ENCODE measurements around the gene DGUOK. TPM values are rescaled to one million over a fixed set of nuclear protein-coding genes. Genes with fewer than 3 reads are reported as not detected.

DGUOK gene
- polyA plus RNA-seq, 4 donors: 52.5 to 107 (median 86.3) TPM

- H3K36me3 ChIP-seq (ENCODE audit: control insufficient read depth in 3 of 3, insufficient read depth in 2 of 3, low read depth in 1 of 3, low read length in 3 of 3): no peaks in the 10 kb centered on the region
- FAIRE-seq (no peak), DNase-seq (no peak)
- no peaks in the 10 kb centered on the region for H3K4me1 ChIP-seq (ENCODE audit: control insufficient read depth in 3 of 3, insufficient read depth in 2 of 3, low read depth in 1 of 3, low read length in 2 of 3)
- 70 to 77% (median 76%) methylated on average over 5 of the region's 5 CpGs for WGBS, 3 donors
- no peak overlapping the region for H3K27ac ChIP-seq (ENCODE audit: low read depth in 1 of 3, low read length in 2 of 3)
- no peak overlapping the region for H3K4me3 ChIP-seq (ENCODE audit: low read depth in 1 of 3, low read length in 3 of 3)
- H3K9me3 ChIP-seq (ENCODE audit: control insufficient read depth in 2 of 2, insufficient read depth in 1 of 2, low read depth in 1 of 2, low read length in 1 of 2): no peaks in the 10 kb centered on the region
- H3K27me3 ChIP-seq (ENCODE audit: control insufficient read depth in 3 of 3, insufficient read depth in 3 of 3, low read length in 3 of 3): no peaks in the 10 kb centered on the region
Observed at GRCh38 chr2:73889206-73889605, 37.5 kb upstream of the DGUOK start.

- no peaks in the 10 kb centered on the region for H3K36me3 ChIP-seq (ENCODE audit: control insufficient read depth in 3 of 3, insufficient read depth in 2 of 3, low read depth in 1 of 3, low read length in 3 of 3)
- 71 to 78% (median 76%) methylated on average over 9 of the region's 9 CpGs for WGBS, 3 donors
- no peaks in the 10 kb centered on the region for H3K27me3 ChIP-seq (ENCODE audit: control insufficient read depth in 3 of 3, insufficient read depth in 3 of 3, low read length in 3 of 3)
- H3K27ac ChIP-seq (ENCODE audit: low read depth in 1 of 3, low read length in 2 of 3): peak overlapping the region in 1 of 3 donors; percentile 38
- no peak for FAIRE-seq
- no peaks in the 10 kb centered on the region for H3K4me1 ChIP-seq (ENCODE audit: control insufficient read depth in 3 of 3, insufficient read depth in 2 of 3, low read depth in 1 of 3, low read length in 2 of 3)
- no peaks in the 10 kb centered on the region for H3K9me3 ChIP-seq (ENCODE audit: control insufficient read depth in 2 of 2, insufficient read depth in 1 of 2, low read depth in 1 of 2, low read length in 1 of 2)
- DNase-seq: no peak
- no peak overlapping the region for H3K4me3 ChIP-seq (ENCODE audit: low read depth in 1 of 3, low read length in 3 of 3)
Observed at GRCh38 chr2:73890301-73891092, 36.2 kb upstream of the DGUOK start.

GRCh38 chr2:73891276-73891901 is 35.3 kb upstream of the DGUOK start:
- no peak overlapping the region for H3K4me3 ChIP-seq (ENCODE audit: low read depth in 1 of 3, low read length in 3 of 3)
- no peak for FAIRE-seq
- H3K9me3 ChIP-seq (ENCODE audit: control insufficient read depth in 2 of 2, insufficient read depth in 1 of 2, low read depth in 1 of 2, low read length in 1 of 2): no peaks in the 10 kb centered on the region
- H3K27me3 ChIP-seq (ENCODE audit: control insufficient read depth in 3 of 3, insufficient read depth in 3 of 3, low read length in 3 of 3): no peaks in the 10 kb centered on the region
- no peak for DNase-seq
- 74 to 93% (median 85%) methylated on average over 4 to 5 of the region's 5 CpGs for WGBS, 3 donors
- H3K4me1 ChIP-seq (ENCODE audit: control insufficient read depth in 3 of 3, insufficient read depth in 2 of 3, low read depth in 1 of 3, low read length in 2 of 3): no peaks in the 10 kb centered on the region
- H3K36me3 ChIP-seq (ENCODE audit: control insufficient read depth in 3 of 3, insufficient read depth in 2 of 3, low read depth in 1 of 3, low read length in 3 of 3): no peaks in the 10 kb centered on the region
- peak overlapping the region in 1 of 3 donors; percentile 2 for H3K27ac ChIP-seq (ENCODE audit: low read depth in 1 of 3, low read length in 2 of 3)

- no peak for DNase-seq
- peaks cover 0 to 3% (median 0%) of the 10 kb centered on the region in 3 donors for H3K36me3 ChIP-seq (ENCODE audit: control insufficient read depth in 3 of 3, insufficient read depth in 2 of 3, low read depth in 1 of 3, low read length in 3 of 3)
- H3K9me3 ChIP-seq (ENCODE audit: control insufficient read depth in 2 of 2, insufficient read depth in 1 of 2, low read depth in 1 of 2, low read length in 1 of 2): no peaks in the 10 kb centered on the region
- 67 to 90% (median 87%) methylated on average over 15 of the region's 15 CpGs for whole genome bisulfite sequencing, 3 donors
- no peak for FAIRE-seq
- peak within 1 kb of the TSS in 1 of 3 donors; percentile 44 for H3K4me3 ChIP-seq (ENCODE audit: low read depth in 1 of 3, low read length in 3 of 3)
- H3K27me3 ChIP-seq (ENCODE audit: control insufficient read depth in 3 of 3, insufficient read depth in 3 of 3, low read length in 3 of 3): no peaks in the 10 kb centered on the region
- peak within 1 kb of the TSS in 2 of 3 donors; percentile 74 to 80 for H3K27ac ChIP-seq (ENCODE audit: low read depth in 1 of 3, low read length in 2 of 3)
- H3K4me1 ChIP-seq (ENCODE audit: control insufficient read depth in 3 of 3, insufficient read depth in 2 of 3, low read depth in 1 of 3, low read length in 2 of 3): no peaks in the 10 kb centered on the region
Observed at GRCh38 chr2:73892631-73893329, 33.9 kb upstream of the DGUOK start, which contains the start of gene ACTG2. ACTG2 (plus strand) TSS chr2:73893008; CDS start chr2:73901312, 8,304 bp downstream.

GRCh38 chr2:73893764-73894474 is 32.8 kb upstream of the DGUOK start:
- peak overlapping the region in 2 of 3 donors; percentile 74 to 79 for H3K27ac ChIP-seq (ENCODE audit: low read depth in 1 of 3, low read length in 2 of 3)
- DNase-seq: peak in 1 of 2 donors; percentile 11
- H3K4me3 ChIP-seq (ENCODE audit: low read depth in 1 of 3, low read length in 3 of 3): peak overlapping the region in 1 of 3 donors; percentile 44
- WGBS, 3 donors: 81 to 89% (median 84%) methylated on average over 9 of the region's 9 CpGs
- no peaks in the 10 kb centered on the region for H3K4me1 ChIP-seq (ENCODE audit: control insufficient read depth in 3 of 3, insufficient read depth in 2 of 3, low read depth in 1 of 3, low read length in 2 of 3)
- H3K27me3 ChIP-seq (ENCODE audit: control insufficient read depth in 3 of 3, insufficient read depth in 3 of 3, low read length in 3 of 3): no peaks in the 10 kb centered on the region
- no peaks in the 10 kb centered on the region for H3K9me3 ChIP-seq (ENCODE audit: control insufficient read depth in 2 of 2, insufficient read depth in 1 of 2, low read depth in 1 of 2, low read length in 1 of 2)
- no peak for FAIRE-seq
- H3K36me3 ChIP-seq (ENCODE audit: control insufficient read depth in 3 of 3, insufficient read depth in 2 of 3, low read depth in 1 of 3, low read length in 3 of 3): peaks cover 0 to 3% (median 0%) of the 10 kb centered on the region in 3 donors

GRCh38 chr2:73894475-73894850 is 32.2 kb upstream of the DGUOK start:
- peak overlapping the region in 1 of 3 donors; percentile 44 for H3K4me3 ChIP-seq (ENCODE audit: low read depth in 1 of 3, low read length in 3 of 3)
- FAIRE-seq (no peak), DNase-seq (no peak)
- H3K9me3 ChIP-seq (ENCODE audit: control insufficient read depth in 2 of 2, insufficient read depth in 1 of 2, low read depth in 1 of 2, low read length in 1 of 2): no peaks in the 10 kb centered on the region
- no peaks in the 10 kb centered on the region for H3K27me3 ChIP-seq (ENCODE audit: control insufficient read depth in 3 of 3, insufficient read depth in 3 of 3, low read length in 3 of 3)
- no peaks in the 10 kb centered on the region for H3K4me1 ChIP-seq (ENCODE audit: control insufficient read depth in 3 of 3, insufficient read depth in 2 of 3, low read depth in 1 of 3, low read length in 2 of 3)
- WGBS, 3 donors: 80 to 98% (median 93%) methylated on average over 2 of the region's 2 CpGs
- H3K27ac ChIP-seq (ENCODE audit: low read depth in 1 of 3, low read length in 2 of 3): peak overlapping the region in 2 of 3 donors; percentile 74 to 79
- peaks cover 0 to 3% (median 0%) of the 10 kb centered on the region in 3 donors for H3K36me3 ChIP-seq (ENCODE audit: control insufficient read depth in 3 of 3, insufficient read depth in 2 of 3, low read depth in 1 of 3, low read length in 3 of 3)

- Histone ChIP-seq H3K27ac (ENCODE audit: low read depth in 1 of 3, low read length in 2 of 3) (peak overlapping the region in 2 of 3 donors; percentile 74 to 79), H3K27me3 (ENCODE audit: control insufficient read depth in 3 of 3, insufficient read depth in 3 of 3, low read length in 3 of 3) (no peaks in the 10 kb centered on the region), H3K9me3 (ENCODE audit: control insufficient read depth in 2 of 2, insufficient read depth in 1 of 2, low read depth in 1 of 2, low read length in 1 of 2) (no peaks in the 10 kb centered on the region), H3K36me3 (ENCODE audit: control insufficient read depth in 3 of 3, insufficient read depth in 2 of 3, low read depth in 1 of 3, low read length in 3 of 3) (peaks cover 0 to 3% (median 0%) of the 10 kb centered on the region in 3 donors), H3K4me1 (ENCODE audit: control insufficient read depth in 3 of 3, insufficient read depth in 2 of 3, low read depth in 1 of 3, low read length in 2 of 3) (no peaks in the 10 kb centered on the region), H3K4me3 (ENCODE audit: low read depth in 1 of 3, low read length in 3 of 3) (peak overlapping the region in 1 of 3 donors; percentile 44)
- 76 to 85% (median 81%) methylated on average over 6 of the region's 6 CpGs for WGBS, 3 donors
- FAIRE-seq: no peak
- DNase-seq: no peak
Observed at GRCh38 chr2:73894877-73895276, 31.8 kb upstream of the DGUOK start.

- Histone ChIP-seq H3K27ac (ENCODE audit: low read depth in 1 of 3, low read length in 2 of 3) (peak overlapping the region in 1 of 3 donors; percentile 74), H3K4me3 (ENCODE audit: low read depth in 1 of 3, low read length in 3 of 3) (peak overlapping the region in 1 of 3 donors; percentile 44), H3K9me3 (ENCODE audit: control insufficient read depth in 2 of 2, insufficient read depth in 1 of 2, low read depth in 1 of 2, low read length in 1 of 2) (no peaks in the 10 kb centered on the region), H3K27me3 (ENCODE audit: control insufficient read depth in 3 of 3, insufficient read depth in 3 of 3, low read length in 3 of 3) (no peaks in the 10 kb centered on the region), H3K36me3 (ENCODE audit: control insufficient read depth in 3 of 3, insufficient read depth in 2 of 3, low read depth in 1 of 3, low read length in 3 of 3) (peaks cover 0 to 3% (median 0%) of the 10 kb centered on the region in 3 donors), H3K4me1 (ENCODE audit: control insufficient read depth in 3 of 3, insufficient read depth in 2 of 3, low read depth in 1 of 3, low read length in 2 of 3) (no peaks in the 10 kb centered on the region)
- DNase-seq (no peak), FAIRE-seq (no peak)
- WGBS, 3 donors: 72 to 80% (median 78%) methylated on average over 9 of the region's 9 CpGs
Observed at GRCh38 chr2:73895473-73895872, 31.2 kb upstream of the DGUOK start.
